HG03457 (cell line): Measurements from ENCODE around the gene TOB2.
A peak's percentile ranks its signal among the peaks of the same experiment; 100 is the strongest.

Experiments used
- ATAC-seq: cut with Tn5 transposase; IDR thresholded peaks from one replicate; pipeline ENCODE4 v1.9.1; 2021; ENCODE audit warnings: moderate number of reproducible peaks; ENCODE audit not compliant: unreplicated experiment

The TOB2 gene, protein sequence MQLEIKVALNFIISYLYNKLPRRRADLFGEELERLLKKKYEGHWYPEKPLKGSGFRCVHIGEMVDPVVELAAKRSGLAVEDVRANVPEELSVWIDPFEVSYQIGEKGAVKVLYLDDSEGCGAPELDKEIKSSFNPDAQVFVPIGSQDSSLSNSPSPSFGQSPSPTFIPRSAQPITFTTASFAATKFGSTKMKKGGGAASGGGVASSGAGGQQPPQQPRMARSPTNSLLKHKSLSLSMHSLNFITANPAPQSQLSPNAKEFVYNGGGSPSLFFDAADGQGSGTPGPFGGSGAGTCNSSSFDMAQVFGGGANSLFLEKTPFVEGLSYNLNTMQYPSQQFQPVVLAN

DNA sequence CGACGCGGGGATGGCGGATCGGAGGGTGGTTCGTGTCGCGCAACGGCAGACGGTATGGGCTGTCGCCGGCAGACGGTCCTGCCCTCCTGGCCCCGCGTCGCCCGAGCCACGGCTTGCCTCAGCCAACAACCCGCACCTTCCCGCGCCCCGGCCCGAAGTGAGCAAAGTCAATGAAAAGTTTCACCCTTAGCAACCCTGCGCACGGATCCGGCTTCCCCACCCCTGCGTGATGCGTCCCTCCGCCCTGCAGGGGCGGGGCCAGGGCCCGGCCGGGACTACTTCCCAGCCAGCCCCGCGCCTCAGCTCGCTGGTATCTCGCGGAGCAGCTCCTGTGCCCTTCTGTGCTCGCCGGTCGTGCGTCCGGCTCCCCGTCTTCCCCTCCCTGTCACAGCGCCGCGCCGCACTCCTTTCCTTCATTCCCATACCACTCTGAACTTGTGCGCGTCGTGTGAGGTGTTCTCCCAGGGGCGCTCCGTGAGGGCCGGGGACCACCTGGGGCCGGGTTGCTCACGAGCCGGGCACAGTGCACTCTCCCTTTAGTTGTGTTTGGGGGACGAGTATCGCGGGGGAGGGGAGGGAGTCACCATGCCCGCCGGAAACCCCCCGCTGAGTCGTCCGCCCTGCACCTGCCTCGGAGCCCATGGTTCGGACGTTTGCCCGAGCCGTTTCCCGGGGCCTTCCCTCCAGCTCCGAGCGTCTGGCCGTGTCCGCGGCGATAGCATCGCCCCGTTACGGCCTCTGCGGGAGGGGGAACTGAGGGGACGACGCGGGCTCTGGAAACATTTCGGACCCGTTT, at the start of gene TOB2:
TSS of gene TOB2 (minus strand) at position 163 of the 796 bp plus-strand sequence. CDS start 9,456 bp downstream, outside the sequence.
- ATAC-seq = no peak

DNA sequence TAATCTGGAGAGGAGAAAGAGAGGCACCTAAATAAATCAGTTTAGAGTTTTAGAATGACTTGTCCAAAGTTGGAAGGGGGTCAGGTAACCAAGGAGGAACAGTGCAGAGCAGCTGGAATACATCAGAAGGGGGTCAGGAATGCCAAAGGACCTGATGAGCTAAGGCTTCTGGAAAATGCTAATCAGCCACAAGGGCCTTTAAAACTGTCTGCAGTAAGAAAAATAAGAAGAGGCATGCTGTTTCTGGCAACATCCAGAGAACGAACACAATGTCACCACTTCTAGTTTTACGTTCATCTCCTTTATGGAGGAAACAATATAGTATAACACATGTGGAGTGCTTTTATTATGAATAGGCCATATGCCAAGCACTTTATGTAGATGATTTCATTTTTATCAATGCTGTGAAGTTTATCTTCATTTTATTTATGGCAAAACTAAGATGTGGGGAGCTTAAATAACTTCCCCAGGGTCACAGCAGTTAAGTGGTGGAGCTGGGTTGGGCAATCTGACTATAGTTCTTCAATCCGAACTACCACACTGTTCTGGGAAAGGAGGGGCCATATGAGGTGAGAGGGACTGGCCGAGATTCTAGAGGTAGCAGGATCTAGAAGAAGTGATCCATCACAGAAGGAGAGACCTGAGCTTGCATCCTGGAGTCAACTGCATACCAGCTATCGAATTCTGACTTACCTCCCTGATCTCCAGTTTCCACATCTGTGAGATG, 44.9 kb upstream of the TOB2 start:
- ATAC-seq = no peak

DNA sequence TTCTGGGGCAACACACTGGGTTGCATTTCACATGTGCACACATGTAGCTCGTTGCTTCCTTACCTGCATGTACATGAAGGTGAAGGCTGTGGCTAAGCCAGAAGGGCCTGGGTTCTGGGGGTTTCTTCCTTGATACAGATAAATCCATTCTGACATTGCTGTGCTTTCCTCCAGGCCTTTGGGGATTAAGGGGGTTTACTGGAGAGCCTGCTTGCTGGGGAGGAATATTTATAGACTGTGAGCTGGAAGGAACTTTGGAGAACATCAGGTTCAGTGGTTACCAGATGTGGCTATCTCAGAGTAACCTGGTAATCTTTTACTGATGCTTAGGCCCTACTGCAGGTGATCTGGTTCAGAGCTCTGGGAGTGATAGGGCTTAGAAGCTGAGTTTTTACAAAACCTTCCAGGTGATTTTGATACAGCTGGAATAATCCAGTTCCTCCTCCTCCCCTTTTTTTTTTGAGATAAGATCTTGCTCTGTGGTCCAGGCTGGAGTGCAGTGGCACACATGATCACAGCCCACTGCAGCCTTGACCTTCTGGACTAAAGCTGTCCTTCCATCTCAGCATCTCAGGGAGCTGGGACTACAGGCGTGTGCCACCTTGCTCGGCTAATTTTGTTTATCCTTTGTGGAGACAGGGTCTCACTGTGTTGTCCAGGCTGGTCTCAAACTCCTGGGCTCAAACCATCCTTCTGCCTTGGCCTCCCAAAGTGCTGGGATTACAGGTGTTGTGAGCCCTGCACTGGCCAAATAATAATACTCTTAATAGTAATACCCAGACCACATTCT, 42.2 kb upstream of the TOB2 start:
- ATAC-seq = no peak

DNA sequence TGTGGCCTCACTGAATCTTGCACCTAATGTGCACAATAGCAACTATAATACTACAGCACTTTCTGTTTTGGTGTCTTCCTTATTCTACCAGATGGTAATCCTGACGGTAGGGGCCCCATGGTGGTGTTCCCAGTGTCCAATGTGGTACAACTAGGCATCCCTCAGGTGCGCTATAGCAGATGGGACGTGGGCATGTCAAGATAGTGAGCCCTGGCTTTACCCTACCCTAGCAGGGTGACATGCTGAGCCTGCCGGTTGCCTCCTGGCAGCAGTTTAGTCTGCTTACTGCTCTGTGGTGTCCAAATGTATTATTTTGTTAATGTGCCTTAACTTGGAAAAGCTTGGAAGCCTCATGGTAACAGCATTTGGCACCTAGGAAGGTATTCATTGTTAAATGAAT, 41.5 kb upstream of the TOB2 start:
- ATAC-seq = no peak

DNA sequence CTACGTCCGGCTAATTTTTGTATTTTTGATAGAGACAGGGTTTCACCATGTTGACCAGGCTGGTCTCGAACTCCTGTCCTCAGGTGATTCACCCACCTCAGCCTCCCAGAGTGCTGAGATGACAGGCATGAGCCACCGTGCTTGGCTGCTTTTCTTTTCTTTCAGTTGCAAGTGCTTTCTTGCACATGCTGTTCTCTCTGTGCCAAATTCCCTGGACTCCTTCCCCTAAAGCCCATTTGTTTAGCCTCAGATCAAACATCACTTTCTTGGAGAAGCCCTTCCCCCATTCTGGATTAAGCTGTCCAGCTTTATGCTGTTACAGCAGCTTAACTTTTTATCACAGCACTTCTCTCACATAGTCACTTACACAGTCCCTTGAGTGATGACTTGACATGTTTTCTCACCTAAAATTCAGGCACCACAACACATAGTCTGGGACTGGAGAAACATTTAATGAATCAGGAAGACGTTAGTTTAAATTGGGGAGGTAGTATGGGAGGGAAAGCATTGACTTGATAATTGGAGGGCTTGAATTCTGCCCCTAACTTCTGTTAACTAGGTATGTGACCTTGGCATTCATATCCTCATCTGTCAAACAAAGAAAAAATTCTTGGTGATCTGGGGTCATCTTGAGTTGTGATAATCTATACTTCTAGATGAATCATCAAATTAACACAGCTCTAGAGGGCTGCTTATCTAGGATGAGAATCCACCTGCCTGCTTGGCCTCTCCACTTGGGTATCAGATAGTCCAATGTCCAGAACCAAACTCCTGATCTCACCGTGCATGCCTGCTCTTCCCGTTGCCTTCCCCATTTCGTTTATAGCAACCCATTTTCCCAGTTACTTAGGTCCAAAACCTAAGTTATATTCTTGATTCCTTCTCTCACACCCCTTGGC, 40.7 kb upstream of the TOB2 start:
- ATAC-seq = no peak

DNA sequence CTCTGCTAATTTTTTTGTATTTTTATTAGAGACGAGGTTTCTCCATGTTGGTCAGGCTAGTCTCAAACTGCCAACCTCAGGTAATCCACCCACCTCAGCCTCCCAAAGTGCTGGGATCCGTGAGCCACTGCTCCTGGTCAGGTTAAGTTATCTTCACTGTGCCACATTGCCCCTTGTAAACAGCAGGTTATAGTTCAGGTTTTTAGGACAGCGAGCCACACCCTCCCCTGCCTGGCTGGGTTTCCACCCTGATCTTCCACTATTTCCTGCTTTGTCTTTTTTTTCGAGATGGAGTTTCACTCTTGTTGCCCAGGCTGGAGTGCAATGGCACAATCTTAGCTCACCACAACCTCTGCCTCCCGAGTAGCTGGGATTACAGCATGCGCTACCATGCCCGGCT, 38.4 kb upstream of the TOB2 start:
- ATAC-seq = no peak

DNA sequence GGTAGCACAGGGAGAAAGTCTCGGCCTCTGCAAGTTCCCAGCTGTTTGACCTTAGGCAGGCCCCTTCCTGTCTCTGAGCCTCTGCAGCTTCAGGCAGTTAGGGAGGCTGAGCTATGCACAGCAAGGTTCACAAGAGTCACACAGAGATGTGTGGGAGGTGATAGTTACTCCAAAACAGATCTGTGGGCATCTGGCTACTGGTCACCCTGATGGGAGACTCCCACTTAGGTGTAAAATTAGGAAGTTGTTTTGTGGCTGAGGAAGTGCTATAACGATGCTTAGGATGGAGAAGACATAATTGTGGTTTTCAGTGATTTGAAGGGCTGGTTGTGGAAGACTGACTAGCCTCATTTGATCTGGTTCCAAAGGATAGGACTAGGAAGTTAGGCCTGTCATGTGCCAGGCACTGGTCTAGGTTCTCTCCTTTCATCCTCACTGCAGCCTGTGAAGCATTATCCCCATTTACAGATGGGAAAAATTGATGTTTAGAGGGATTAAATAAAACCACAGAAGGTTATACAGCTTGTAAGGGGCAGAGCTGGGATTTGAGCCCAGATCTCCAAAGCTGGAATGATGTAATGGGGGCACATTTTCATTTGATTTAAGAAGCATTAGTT, 35.8 kb upstream of the TOB2 start:
- no peak for ATAC-seq

DNA sequence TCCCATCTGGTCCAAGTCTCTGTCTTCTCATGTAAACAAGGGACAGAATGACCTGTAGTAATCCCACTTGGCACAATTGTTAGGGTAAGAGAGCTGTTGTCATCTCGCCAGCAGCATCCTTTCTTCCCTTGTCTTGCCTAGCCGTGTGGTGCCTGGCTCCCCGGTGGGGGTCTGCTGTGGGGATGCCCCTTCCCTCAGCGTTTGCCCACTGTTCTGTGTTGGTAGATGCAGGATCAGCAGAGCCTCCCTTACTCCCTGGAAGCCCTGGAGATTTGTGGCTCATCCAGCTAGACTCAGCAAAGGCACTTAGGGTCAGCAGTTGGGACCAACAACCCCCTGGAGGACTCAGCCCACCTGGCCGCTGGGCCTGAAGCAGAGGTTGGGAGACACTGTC, 35.3 kb upstream of the TOB2 start:
- no peak for ATAC-seq

DNA sequence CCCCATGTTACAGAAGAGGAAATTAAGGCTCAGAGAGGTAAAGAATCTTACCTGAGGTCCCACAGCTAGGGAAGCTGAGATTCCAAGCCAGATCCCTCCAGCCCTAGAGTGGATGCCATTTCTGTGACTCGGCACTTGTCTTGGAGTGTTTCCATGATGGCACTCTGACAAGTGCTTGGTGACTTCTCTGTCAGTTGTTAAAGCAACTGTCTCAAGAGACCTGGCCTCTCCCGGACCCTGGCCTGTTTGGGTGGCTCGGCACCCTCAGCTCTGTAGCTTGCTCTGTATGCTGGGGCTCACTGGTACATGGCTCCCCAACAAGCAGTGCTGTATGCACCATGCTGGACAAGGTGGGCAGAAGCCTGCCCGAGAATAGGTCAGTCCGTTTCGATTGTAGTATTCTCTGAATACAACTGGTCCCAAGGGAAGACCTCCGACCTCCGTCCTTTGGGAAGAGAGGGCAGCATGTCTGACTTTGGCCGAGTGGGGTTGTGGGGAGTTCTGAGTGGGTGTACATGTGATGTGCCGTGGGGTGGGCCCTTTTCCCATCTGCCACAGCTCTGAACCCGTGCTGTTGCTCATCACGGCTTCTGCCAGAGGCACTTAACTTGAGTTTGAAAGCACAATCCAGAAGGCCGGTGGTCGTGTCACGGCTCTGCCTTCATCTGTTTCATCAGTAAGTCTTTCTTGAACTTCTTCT, 34.7 kb upstream of the TOB2 start:
- ATAC-seq = no peak

DNA sequence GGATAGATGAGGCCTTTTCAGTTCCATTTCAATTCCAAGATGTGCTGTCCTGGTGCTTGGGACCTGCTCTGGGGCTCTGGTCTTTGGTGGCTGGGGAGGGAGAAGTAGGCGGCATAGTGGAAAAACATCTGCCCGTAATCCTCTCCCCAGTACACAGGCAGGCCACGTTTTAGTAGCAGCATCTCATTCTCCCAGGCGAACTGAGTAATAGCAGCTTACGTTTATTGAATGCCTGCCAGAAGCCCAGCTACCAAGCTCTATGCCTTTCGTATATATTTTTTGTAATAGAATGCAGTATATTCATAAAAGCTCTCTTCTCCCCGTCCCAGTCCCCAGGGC, 33.8 kb upstream of the TOB2 start:
- no peak for ATAC-seq

DNA sequence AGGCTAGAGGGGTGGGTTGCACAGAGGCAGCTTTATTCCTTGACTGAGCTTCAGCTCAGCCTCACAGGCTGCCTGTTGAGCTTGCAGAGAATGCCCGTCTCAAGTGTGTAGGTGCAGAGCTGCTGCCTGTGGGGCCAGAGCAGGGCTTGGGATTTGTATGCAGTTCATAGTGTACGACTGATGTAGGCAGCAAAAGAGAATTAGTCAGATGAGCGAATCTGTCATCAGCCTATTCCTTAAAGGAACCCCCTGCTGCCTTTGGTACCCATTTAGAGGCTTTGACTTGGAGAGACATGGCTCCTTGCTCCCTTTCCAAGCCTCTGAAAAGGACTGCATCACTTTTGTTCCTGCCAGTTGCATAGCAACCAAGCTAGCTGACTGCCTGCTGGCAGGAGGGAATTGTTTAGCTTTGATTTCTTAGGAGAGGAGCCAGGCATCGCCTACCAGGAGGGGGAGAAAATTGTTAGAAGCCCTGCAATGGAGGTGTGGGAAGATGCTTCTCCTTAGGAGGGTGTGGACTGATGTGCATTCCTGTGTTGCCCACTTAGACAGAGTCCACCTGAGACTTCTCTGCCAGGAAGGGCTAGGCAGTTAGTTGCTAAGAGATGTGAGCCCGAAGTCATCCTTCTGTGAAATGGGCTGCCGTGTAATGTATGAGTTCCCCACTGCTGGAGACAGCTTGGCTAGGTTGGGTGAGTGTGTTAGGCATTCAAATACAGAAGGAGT, 33.2 kb upstream of the TOB2 start:
- ATAC-seq = no peak

DNA sequence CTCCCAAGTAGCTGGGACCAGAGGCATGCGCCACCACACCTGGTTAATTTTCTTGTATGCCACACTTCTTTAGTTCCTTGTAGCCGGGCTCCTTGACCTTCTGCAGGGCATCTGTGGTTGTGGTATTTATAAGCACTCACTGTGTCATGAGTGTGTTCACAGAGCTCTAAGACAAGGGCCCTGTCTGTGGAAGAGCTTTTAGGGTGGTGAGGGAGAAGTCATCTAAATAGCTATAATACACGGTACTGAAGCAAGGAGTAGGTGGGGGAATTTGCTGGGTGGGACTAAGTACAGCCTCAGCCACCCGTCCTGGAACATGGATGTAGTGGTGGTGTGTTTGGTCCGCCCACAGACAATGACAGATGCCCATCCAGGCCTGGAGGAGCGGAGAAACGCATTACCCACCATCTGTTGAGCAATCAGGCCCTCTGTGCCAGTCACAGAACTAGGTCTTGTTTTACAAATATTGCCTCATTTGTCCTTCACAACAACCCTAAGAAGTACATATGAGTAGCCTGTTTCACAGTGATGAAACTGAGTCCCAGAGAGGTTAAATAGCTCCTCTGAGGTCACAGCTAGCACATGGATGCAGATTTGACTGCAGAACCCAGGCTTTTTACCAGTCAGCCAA, 32.4 kb upstream of the TOB2 start:
- no peak for ATAC-seq

DNA sequence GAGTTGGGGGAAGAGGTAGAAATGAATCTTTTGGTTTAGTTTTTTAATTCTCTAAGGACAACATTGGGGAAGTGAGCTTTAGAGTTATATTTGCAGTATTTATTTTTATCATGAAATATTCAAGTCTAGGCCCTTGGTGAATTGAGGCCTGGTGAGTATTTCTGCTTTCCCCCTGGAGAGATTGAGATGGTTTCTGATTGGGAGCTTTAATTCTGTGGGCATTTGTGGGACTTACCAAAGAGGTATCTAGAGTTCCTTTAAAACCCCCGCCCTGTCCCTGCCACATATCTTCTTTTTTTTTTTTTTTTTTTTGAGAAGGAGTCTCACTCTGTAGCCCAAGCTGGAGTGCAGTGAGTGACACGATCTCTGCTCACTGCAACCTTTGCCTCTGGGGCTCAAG, 31.9 kb upstream of the TOB2 start:
- no peak for ATAC-seq

DNA sequence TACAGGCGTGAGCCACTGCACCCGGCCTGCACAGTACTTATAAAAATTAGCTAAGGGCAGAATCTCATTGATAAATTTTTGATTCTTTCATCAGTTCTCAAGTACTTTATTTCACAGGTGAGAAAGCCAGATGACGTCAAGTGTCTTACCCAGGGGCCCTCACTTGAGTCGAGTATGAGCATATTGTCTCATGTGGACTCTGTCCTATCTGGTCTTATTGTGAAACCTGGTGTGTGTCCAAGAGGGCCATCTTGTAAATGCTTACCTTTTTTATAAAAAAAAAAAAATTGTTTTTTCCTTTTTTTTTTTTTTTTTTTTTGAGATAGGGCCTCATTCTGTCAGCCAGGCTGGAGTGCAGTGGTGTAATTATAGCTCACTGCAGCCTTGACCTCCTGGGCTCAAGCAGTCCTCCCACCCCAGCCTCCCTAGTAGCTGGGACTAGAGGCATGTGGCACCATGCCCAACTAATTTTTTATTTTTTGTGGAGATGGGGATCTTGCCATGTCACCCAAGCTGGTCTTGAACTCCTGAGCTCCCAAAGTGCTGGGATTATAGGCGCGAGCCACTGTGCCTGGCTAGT, 28.4 kb upstream of the TOB2 start:
- ATAC-seq = no peak

DNA sequence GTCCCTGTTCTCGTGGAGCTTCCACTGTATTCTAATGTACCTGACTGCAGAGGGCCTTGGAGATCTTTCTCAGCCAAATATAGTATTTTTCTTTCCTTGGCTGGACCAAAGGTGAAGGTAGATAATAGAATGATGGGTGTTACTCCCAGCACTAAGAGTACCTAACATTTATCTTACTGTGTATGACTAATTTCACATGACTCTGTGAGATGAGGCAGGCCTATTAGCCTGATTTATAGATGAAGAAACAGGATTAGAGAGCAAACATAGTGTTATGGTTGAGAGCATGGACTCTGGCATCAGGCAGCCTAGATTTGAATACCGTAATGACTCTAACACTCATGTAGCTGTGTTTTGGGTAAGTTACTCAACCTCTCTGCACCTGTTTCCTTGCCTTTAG, 25.0 kb upstream of the TOB2 start:
- ATAC-seq = no peak

DNA sequence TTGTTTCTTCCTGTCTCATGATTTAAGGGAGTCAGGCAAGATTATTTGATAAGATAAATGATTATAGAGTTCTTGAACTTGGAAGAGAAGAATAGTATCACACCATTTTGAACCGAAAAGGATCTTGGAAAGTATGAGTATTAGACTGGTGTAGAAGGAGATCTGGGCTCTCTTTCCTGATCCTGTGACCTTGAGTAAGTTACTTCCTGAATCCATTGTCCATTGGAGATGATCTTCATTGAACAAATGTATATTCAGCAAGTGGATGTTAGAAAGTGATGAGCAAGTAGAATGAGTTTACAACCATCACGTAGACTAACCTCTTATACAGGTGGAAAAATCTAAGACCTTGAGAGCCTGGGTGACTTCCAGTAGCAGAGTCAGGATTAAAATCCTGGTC, 24.3 kb upstream of the TOB2 start:
- ATAC-seq = no peak

DNA sequence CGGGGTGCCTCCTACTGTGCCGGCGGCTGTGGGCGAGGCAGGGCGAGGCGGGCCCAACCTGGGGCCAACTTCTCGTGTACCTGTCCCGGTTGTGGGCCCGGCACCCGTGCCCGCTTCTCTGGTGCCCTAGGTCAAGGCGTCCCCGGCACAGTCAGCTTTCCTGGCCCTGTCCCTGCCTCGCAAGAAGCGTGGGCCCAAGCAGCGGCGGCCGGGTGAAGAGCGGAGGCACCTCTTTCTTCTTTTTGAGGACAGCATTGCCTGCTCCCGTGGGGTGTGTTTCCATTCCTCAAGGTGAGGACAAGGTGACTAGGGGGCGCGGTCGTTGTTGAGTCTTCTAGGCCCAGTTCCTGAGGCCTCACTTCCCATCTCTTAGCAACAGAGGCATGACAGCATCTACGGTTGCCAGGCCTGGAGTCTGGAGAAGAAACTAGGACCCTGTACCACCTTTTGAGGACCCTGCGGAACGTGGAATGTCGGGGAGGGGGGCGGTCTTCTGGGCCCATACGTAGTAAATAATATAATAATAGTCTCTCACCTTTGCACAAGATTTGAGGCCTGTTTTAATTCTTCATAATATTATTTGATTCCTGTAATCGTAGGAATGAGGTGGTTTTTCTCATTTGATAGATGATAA, 22.7 kb upstream of the TOB2 start:
- peak; percentile 18 for ATAC-seq
